T-helper 2 cell treated with Interferon-gamma antibody and Interleukin-4, amounts not matched to agents 5 μg/mL and 100 μg/mL, for 36 hours (primary cell): ENCODE results near the gene ZNF697.
A peak's percentile ranks its signal among the peaks of the same experiment; 100 is the strongest.
"Not testable (repeated sequence)": the region's sequence is repeated elsewhere in the genome, so short reads cannot be mapped to it uniquely, and the experiment has no call there.

Source experiments
- DNase-seq: peaks from one replicate; pipeline ENCODE4 v3.0.0; 2021; ENCODE audit warnings: low spot score
- H3K27ac Mint-ChIP-seq: one replicate; pipeline ENCODE4 v1.8.0; 2021; ENCODE audit warnings: mild to moderate bottlenecking, mixed read lengths
- H3K27me3 Mint-ChIP-seq: one replicate; pipeline ENCODE4 v1.8.0; 2021; ENCODE audit warnings: low read depth, mixed read lengths
- H3K36me3 Mint-ChIP-seq: one replicate; pipeline ENCODE4 v1.8.0; 2021; ENCODE audit warnings: low read depth, mixed read lengths
- H3K4me1 Mint-ChIP-seq: one replicate; pipeline ENCODE4 v1.8.0; 2021; ENCODE audit warnings: low read depth, mixed read lengths
- H3K4me3 Mint-ChIP-seq: one replicate; pipeline ENCODE4 v1.8.0; 2022; ENCODE audit warnings: mild to moderate bottlenecking, moderate library complexity, mixed read lengths
- H3K9me3 Mint-ChIP-seq: one replicate; pipeline ENCODE4 v1.8.0; 2021; ENCODE audit warnings: mixed read lengths

The ZNF697 gene

GRCh38 chr1:119632103-119632490 is 16.0 kb downstream of the ZNF697 start:
- no peak for DNase-seq
- Mint-ChIP-seq H3K27ac (no peak overlapping the region), H3K4me3 (no peak overlapping the region), H3K9me3 (no peaks in the 10 kb centered on the region), H3K27me3 (peaks cover 33% of the 10 kb centered on the region), H3K36me3 (peaks cover 5% of the 10 kb centered on the region), H3K4me1 (peaks cover 11% of the 10 kb centered on the region)

- Mint-ChIP-seq H3K36me3 (peaks cover 5% of the 10 kb centered on the region), H3K27me3 (peaks cover 33% of the 10 kb centered on the region), H3K27ac (no peak overlapping the region), H3K9me3 (no peaks in the 10 kb centered on the region), H3K4me1 (peaks cover 11% of the 10 kb centered on the region), H3K4me3 (no peak overlapping the region)
- DNase-seq = no peak
These were observed 16.5 kb downstream of the ZNF697 start for GRCh38 chr1:119631433-119632102.

- Mint-ChIP-seq H3K27ac (no peak overlapping the region), H3K4me1 (peaks cover 11% of the 10 kb centered on the region), H3K27me3 (peaks cover 33% of the 10 kb centered on the region), H3K4me3 (no peak overlapping the region), H3K36me3 (peaks cover 5% of the 10 kb centered on the region), H3K9me3 (no peaks in the 10 kb centered on the region)
- no peak for DNase-seq
These were observed 17.0 kb downstream of the ZNF697 start for GRCh38 chr1:119631086-119631432.

- no peak overlapping the region for H3K27ac Mint-ChIP-seq
- H3K36me3 Mint-ChIP-seq = peaks cover 9% of the 10 kb centered on the region
- no peak overlapping the region for H3K4me3 Mint-ChIP-seq
- H3K9me3 Mint-ChIP-seq = no peaks in the 10 kb centered on the region
- peaks cover 1% of the 10 kb centered on the region for H3K4me1 Mint-ChIP-seq
- peaks cover 18% of the 10 kb centered on the region for H3K27me3 Mint-ChIP-seq
- DNase-seq = no peak
These were observed 21.2 kb downstream of the ZNF697 start for GRCh38 chr1:119626841-119627240.

- Mint-ChIP-seq H3K4me1 (peaks cover 1% of the 10 kb centered on the region), H3K27ac (no peak overlapping the region), H3K9me3 (no peaks in the 10 kb centered on the region), H3K36me3 (peaks cover 9% of the 10 kb centered on the region), H3K27me3 (peaks cover 16% of the 10 kb centered on the region), H3K4me3 (no peak overlapping the region)
- DNase-seq = no peak
These were observed 22.0 kb downstream of the ZNF697 start for GRCh38 chr1:119626011-119626545.

GRCh38 chr1:119623678-119624077 is 24.4 kb downstream of the ZNF697 start:
- Mint-ChIP-seq H3K36me3 (peaks cover 4% of the 10 kb centered on the region), H3K27ac (no peak overlapping the region), H3K9me3 (no peaks in the 10 kb centered on the region), H3K4me3 (no peak overlapping the region), H3K4me1 (no peaks in the 10 kb centered on the region), H3K27me3 (no peaks in the 10 kb centered on the region)
- DNase-seq = no peak

- Mint-ChIP-seq H3K36me3 (peaks cover 4% of the 10 kb centered on the region), H3K27me3 (no peaks in the 10 kb centered on the region), H3K4me1 (no peaks in the 10 kb centered on the region), H3K9me3 (no peaks in the 10 kb centered on the region), H3K27ac (no peak overlapping the region), H3K4me3 (no peak overlapping the region)
- DNase-seq = no peak
These were observed 24.9 kb downstream of the ZNF697 start for GRCh38 chr1:119623193-119623515.

GRCh38 chr1:119622311-119623192 is 25.5 kb downstream of the ZNF697 start:
- peaks cover 4% of the 10 kb centered on the region for H3K36me3 Mint-ChIP-seq
- no peaks in the 10 kb centered on the region for H3K4me1 Mint-ChIP-seq
- no peak overlapping the region for H3K27ac Mint-ChIP-seq
- no peaks in the 10 kb centered on the region for H3K9me3 Mint-ChIP-seq
- no peaks in the 10 kb centered on the region for H3K27me3 Mint-ChIP-seq
- DNase-seq = no peak
- H3K4me3 Mint-ChIP-seq = no peak overlapping the region

GRCh38 chr1:119621705-119622104 is 26.4 kb downstream of the ZNF697 start:
- Mint-ChIP-seq H3K27me3 (no peaks in the 10 kb centered on the region), H3K36me3 (peaks cover 4% of the 10 kb centered on the region), H3K4me3 (no peak overlapping the region), H3K9me3 (no peaks in the 10 kb centered on the region), H3K27ac (no peak overlapping the region), H3K4me1 (no peaks in the 10 kb centered on the region)
- DNase-seq = no peak

GRCh38 chr1:119617751-119618691 is 30.0 kb downstream of the ZNF697 start:
- Mint-ChIP-seq H3K27me3 (no peaks in the 10 kb centered on the region), H3K4me1 (no peaks in the 10 kb centered on the region), H3K9me3 (no peaks in the 10 kb centered on the region), H3K27ac (no peak overlapping the region), H3K36me3 (peaks cover 2% of the 10 kb centered on the region), H3K4me3 (no peak overlapping the region)
- DNase-seq = no peak

- not testable (repeated sequence) for DNase-seq, H3K4me3 Mint-ChIP-seq, H3K4me1 Mint-ChIP-seq, H3K36me3 Mint-ChIP-seq, H3K27me3 Mint-ChIP-seq, H3K27ac Mint-ChIP-seq, H3K9me3 Mint-ChIP-seq
These were observed 31.3 kb downstream of the ZNF697 start for GRCh38 chr1:119616748-119617147.

GRCh38 chr1:119615100-119615499 is 33.0 kb downstream of the ZNF697 start:
- not testable (repeated sequence) for H3K4me1 Mint-ChIP-seq, H3K27me3 Mint-ChIP-seq, H3K9me3 Mint-ChIP-seq, H3K27ac Mint-ChIP-seq, H3K36me3 Mint-ChIP-seq, DNase-seq, H3K4me3 Mint-ChIP-seq

- H3K4me3 Mint-ChIP-seq = no peak overlapping the region
- no peaks in the 10 kb centered on the region for H3K9me3 Mint-ChIP-seq
- H3K27me3 Mint-ChIP-seq = no peaks in the 10 kb centered on the region
- H3K27ac Mint-ChIP-seq = no peak overlapping the region
- DNase-seq = peak; percentile 69
- H3K4me1 Mint-ChIP-seq = no peaks in the 10 kb centered on the region
- no peaks in the 10 kb centered on the region for H3K36me3 Mint-ChIP-seq
These were observed 34.0 kb downstream of the ZNF697 start for GRCh38 chr1:119613769-119614720.
